GM12875 (cell line): ENCODE data around the gene EIF4G2.
A peak's percentile ranks its signal among the peaks of the same experiment; 100 is the strongest.

Source experiments
- H3K4me3 ChIP-seq: one replicate; pipeline ENCODE4 v1.5.1; 2011; ENCODE audit warnings: low read depth, low read length, control low read depth
- CTCF ChIP-seq: IDR thresholded peaks from 2 replicates; pipeline ENCODE4 v1.5.1; 2011; ENCODE audit warnings: low read depth, mild to moderate bottlenecking, control low read depth, inconsistent platforms, low read length, moderate library complexity, borderline replicate concordance; ENCODE audit not compliant: insufficient read depth

The EIF4G2 gene

GRCh38 chr11:10797001-10797400 is 11.7 kb downstream of the EIF4G2 start:
- no peak for TF ChIP-seq CTCF
- H3K4me3 ChIP-seq = no peak overlapping the region

GRCh38 chr11:10796191-10796590 is 12.5 kb downstream of the EIF4G2 start:
- TF ChIP-seq CTCF = no peak

GRCh38 chr11:10793470-10794255 is 15.1 kb downstream of the EIF4G2 start:
- TF ChIP-seq CTCF = no peak
- H3K4me3 ChIP-seq = no peak overlapping the region

More at GRCh38 chr11:10796191-10796590, 12.5 kb downstream of the EIF4G2 start:
- no peak overlapping the region for H3K4me3 ChIP-seq

GRCh38 chr11:10792385-10793068 is 16.2 kb downstream of the EIF4G2 start:
- peak; percentile 99 for TF ChIP-seq CTCF
- no peak overlapping the region for H3K4me3 ChIP-seq

- TF ChIP-seq CTCF = no peak
- no peak overlapping the region for H3K4me3 ChIP-seq
These were observed 22.3 kb downstream of the EIF4G2 start for GRCh38 chr11:10786451-10786850.

- no peak for TF ChIP-seq CTCF
- no peak overlapping the region for H3K4me3 ChIP-seq
These were observed 23.6 kb downstream of the EIF4G2 start for GRCh38 chr11:10785146-10785474.
